HCT116 (cell line): Measurements from ENCODE around the gene PHTF1.

Experiments used
- ATF3 ChIP-seq: IDR thresholded peaks from 2 replicates; pipeline ENCODE4 v1.6.1; 2012
- CTCF ChIP-seq, 3 experiments: fragments of 200-600 bp in 1 of 3; sonication (generic) in 1 of 3; IDR thresholded peaks in 2 of 3; conservative IDR thresholded peaks in 1 of 3; 2 replicates each; pipeline ENCODE4 v1.5.1; 2012 to 2017; ENCODE audit warnings: low read depth in 2 of 3, low read length in 2 of 3, antibody characterized with exemption in 1 of 3, borderline replicate concordance in 1 of 3, control low read depth in 1 of 3, mild to moderate bottlenecking in 1 of 3, mixed read lengths in 1 of 3, mixed run types in 1 of 3, moderate library complexity in 1 of 3; ENCODE audit not compliant: insufficient read depth in 1 of 3
- EZH2 ChIP-seq: fragments of 200-600 bp; sonication (generic); IDR thresholded peaks from 2 replicates; pipeline ENCODE4 v1.6.1; 2017; ENCODE audit warnings: antibody characterized with exemption, mixed run types
- EZH2phosphoT487 ChIP-seq: fragments of 200-600 bp; IDR thresholded peaks from 2 replicates; pipeline ENCODE4 v1.6.1; 2018; ENCODE audit warnings: antibody characterized with exemption, borderline replicate concordance
- JUND ChIP-seq: IDR thresholded peaks from 2 replicates; pipeline ENCODE4 v1.6.1; 2012
- MAX ChIP-seq: IDR thresholded peaks from 2 replicates; pipeline ENCODE4 v1.6.1; 2012
- POLR2A ChIP-seq: IDR thresholded peaks from 2 replicates; pipeline ENCODE4 v1.7.0; 2011; ENCODE audit warnings: borderline replicate concordance; ENCODE audit not compliant: insufficient read depth, insufficient read length; ENCODE audit errors: extremely low read depth
- RAD21 ChIP-seq: IDR thresholded peaks from 2 replicates; pipeline ENCODE4 v1.6.1; 2012; ENCODE audit warnings: low read depth, mild to moderate bottlenecking
- REST ChIP-seq: IDR thresholded peaks from 2 replicates; pipeline ENCODE4 v1.6.1; 2012; ENCODE audit warnings: low read depth
- SIN3A ChIP-seq: IDR thresholded peaks from 2 replicates; pipeline ENCODE4 v1.6.1; 2012; ENCODE audit warnings: low read depth
- YY1 ChIP-seq: IDR thresholded peaks from 2 replicates; pipeline ENCODE4 v1.6.1; 2011; ENCODE audit warnings: low read length, low read depth, moderate library complexity, mild to moderate bottlenecking; ENCODE audit not compliant: insufficient replicate concordance; ENCODE audit errors: extremely low read depth
- ZFX ChIP-seq: fragments of 450-650 bp; IDR thresholded peaks from 2 replicates; pipeline ENCODE4 v1.6.1; 2017

- TF ChIP-seq SIN3A = no peak
- no peak for TF ChIP-seq CTCF (IDR thresholded peaks at IDR 0.05 in 2 of 3, conservative IDR thresholded peaks at IDR 0.05 in 1 of 3; ENCODE audit: borderline replicate concordance in 1 of 3, insufficient read depth in 1 of 3, low read depth in 2 of 3, low read length in 2 of 3)
- no peak for TF ChIP-seq JUND
- no peak for TF ChIP-seq POLR2A
- no peak for TF ChIP-seq RAD21
- TF ChIP-seq ZFX = no peak
- no peak for TF ChIP-seq ATF3
- TF ChIP-seq EZH2 = no peak
- TF ChIP-seq EZH2phosphoT487 = no peak
- no peak for TF ChIP-seq YY1
- TF ChIP-seq REST = no peak
- TF ChIP-seq MAX = no peak
These were observed 84.0 kb downstream of the PHTF1 start for GRCh38 chr1:113675302-113675701.
